ENCODE measurements around the gene ARHGAP42.
"Not testable (repeated sequence)": the region's sequence is repeated elsewhere in the genome, so short reads cannot be mapped to it uniquely, and the experiment has no call there.

The ARHGAP42 gene

DNA sequence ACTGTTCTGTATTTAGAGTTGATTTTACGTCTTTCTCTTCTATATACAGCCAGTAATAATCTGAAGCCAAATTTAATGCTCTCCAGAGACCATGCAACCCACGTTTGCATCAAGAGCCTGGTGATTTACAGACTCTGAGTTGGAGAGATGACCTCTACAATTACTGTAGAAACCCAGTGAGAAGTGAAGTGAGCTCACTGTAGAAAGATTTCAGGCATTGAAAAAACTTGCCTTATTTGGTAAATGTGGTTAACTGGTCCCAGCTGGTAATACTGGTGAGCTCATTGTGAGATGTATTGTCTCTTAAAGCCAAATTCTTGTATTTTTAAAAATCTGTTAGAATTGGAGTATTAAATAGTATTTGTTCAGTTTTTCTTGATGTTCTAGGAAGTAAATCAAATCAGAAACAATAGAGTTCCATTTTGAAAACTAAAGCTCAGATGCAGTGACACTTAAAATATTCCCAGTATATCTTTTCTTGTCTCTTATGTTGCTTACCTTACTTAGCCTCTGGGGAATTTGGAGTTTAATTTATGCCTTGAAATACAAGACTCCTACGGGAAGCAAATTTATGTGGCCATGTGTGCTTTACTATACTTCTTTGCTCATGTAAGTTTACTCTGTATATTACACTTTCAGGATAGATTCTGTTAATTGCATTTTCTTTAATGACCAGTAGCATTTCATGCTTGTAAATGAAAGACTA, 189.9 kb downstream of the ARHGAP42 start:
- DNase-seq, result peak; percentile 98

DNA sequence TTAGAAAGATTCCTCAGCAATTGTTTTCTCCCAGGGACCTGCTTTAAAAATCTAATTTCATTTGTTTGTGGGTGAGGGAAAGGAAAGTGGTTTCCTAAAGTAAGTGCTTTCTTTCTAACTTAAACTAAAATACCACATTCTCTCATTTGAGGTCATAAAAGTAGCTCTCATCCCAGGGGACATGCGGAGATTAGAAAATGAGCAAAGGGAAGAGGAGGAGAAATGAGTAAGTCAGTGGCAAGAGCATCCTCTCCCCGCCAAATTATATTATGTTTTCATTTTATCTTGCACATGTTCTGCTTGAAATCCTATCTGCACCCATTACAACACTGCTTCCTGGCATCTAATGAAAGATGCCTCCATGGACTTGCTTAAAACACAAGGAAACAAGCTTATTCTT, 191.4 kb downstream of the ARHGAP42 start:
- peak; percentile 93 for DNase-seq

DNA sequence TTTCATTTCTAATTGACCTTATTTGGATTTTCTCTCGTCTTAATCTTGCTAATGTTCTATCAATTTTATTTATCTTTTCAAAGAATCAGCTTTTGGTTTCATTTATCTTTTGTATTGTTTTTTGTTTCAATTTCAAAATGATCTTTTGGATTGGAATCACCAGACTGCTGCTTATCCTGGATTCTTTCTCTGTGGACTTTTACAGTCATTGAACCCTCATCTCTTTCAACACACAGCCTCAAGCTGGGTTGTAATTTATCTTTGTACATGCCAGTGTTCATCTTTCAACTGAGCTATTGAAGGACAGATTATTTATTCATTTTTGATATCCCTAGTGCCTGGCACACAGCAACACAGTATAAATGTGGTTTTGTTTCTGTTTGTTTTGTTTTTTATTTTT, 195.9 kb downstream of the ARHGAP42 start:
- no peak for DNase-seq

DNA sequence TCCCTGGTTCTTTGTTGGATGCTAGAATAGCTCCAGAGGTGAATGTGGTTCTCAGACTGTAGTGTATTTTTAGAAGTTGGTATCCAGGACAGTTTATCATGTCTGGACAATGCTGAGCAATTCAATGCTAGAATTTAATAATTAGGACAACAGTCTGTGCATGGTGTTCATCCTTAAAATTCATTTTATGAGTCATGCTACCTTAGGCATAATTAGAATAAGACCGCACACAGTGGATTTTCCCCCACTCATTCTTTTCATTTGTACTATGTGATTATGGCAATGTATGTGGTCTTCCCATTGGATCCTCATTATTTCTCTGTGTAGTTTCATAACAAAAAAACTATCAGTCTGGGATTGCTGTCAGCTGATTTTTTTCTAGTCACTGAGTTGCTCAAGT, 196.7 kb downstream of the ARHGAP42 start:
- peak; percentile 79 for DNase-seq

DNA sequence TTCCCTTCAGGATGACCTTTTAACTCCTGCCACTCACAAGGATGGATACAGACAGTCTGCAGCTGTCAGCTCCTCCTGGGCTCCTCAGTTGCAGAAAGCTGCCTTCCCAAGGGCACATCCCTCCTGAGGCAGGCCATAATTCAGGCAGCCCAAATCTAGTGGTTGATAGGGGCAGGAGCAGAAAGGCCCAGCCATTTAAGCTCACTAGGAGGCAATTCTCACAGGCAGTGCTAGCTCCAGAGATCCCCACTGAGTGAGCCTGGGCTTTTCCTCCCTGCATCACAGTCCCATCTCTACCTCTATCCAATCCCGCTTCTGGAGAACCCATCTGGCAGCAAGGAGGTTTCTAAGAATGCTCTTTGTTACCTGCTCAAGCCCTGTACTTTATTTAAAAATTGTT, 200.6 kb downstream of the ARHGAP42 start:
- DNase-seq, result no peak

DNA sequence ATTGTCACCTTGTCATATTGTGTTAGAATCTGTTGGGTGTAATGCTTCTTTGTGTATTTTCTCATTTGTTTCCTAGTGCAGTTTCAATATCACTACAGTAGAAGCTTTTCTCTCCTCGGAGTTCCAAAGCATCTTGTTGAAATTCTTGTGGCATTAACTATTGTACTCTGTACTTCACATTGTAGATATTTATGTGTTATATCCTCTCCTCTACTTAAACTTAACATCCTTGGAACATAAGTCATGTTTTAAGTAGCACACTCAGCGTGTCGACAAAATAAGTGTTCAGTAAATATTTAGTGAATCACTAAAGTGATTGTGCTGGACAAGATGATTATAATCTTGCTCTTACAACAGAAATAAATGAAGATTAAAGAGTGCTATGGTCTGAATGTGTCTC, 201.7 kb downstream of the ARHGAP42 start:
- DNase-seq, result peak; percentile 71

DNA sequence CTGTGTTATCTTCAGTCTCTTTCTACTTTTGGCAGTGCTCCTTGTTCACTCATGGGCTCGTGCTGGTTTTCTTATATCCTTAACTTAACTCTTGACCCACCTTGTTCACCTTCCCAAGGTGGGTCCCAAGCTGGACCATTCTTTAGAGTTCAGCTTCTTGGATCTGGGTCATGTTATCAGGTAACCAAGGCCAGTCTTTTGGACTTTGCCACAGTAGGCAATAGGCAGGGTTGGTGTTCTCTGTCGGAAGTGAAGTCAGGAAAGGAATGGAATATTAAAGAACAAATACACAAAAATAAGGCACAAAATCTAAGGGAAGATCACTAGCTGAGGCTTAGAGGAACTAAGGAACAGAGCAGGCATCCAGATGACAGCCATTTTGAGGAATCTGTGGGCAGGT, 202.7 kb downstream of the ARHGAP42 start:
- DNase-seq, result no peak

DNA sequence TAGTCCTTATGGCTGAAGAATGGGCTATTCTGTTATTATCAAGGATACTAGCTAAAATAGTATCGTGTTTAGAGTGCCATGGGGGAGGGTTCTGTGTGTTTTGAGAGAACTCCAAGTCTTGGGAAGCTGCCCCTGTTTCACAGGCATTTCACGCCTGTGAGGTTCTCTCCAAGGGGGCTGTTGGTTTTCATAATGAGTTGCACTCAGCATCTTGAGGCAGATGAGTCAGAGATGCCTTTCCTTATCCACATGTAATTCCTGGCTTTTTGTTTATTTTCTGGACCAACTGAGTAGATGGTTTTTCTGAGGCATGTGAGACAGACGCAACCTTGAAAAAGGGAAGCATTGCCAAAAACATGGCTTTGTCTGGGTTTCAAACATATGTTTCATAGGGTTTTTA, 203.7 kb downstream of the ARHGAP42 start:
- DNase-seq, result peak; percentile 98

DNA sequence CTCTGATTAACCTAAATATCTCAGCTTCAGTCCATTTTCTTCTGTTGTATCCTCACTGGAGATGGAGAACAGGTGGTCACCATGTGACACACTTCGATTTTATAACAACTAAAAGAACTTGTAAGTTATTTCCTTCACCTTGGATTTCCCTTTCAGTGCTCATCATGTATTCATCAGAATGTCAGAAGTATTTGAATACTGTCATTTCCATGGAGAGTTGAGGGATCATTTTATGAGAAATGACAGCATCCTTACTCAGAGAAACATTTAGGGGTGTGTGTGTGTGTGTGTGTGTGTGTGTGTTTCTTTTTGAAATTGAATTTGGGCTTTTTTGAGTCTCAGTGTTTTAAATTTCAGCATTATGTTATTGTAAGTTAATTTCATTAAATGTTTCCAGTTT, 205.8 kb downstream of the ARHGAP42 start:
- DNase-seq, result peak; percentile 30

DNA sequence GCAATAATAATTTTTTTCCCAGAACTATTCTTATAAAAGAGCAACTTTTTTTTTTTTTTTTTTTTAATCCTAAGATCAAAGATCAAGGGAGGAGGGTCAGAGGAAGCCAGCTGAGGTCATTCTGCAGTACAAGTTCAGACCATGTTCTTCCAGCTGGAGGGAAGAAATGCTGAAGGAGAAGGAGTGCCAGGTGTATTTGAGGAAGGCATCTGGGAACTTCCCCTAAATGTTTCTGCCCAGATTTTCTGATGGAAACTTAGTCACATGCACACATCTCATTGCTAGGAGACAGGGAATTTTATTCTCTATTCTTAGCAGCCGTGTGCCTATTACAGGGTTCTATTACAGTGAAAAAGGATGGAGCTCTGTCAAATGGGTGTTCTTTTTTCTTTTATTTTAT, 208.4 kb downstream of the ARHGAP42 start:
- DNase-seq, result no peak

DNA sequence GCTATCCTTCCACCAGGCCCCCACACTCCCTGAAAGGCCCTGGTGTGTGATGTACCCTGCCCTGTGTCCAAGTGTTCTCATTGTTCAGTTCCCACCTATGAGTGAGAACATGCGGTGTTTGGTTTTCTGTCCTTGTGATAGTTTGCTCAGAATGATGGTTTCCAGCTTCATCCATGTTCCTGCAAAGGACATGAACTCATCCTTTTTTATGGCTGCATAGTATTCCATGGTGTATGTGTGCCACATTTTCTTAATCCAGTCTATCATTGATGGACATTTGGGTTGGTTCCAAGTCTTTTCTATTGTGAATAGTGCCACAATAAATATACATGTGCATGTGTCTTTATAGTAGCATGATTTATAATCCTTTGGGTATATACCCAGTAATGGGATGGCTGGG, 208.9 kb downstream of the ARHGAP42 start:
- DNase-seq, result not testable (repeated sequence)

DNA sequence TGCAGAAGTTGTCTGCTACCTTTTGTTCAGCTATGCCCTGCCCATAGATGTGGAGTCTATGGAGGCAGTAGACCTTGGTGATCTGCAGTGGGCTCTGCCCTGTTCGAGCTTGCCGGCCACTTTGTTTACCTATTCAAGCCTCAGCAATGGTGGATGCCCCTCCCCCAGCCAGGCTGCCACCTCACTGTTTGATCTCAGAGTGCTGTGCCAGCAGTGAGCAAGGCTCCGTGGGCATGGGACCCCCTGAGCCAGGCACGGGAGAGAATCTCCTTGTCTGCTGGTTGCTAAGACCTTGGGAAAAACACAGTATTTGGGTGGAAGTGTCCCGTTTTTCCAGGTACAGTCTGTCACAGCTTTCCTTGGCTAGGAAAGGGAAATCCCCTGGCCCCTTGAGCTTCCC, 214.4 kb downstream of the ARHGAP42 start:
- DNase-seq, result not testable (repeated sequence)

DNA sequence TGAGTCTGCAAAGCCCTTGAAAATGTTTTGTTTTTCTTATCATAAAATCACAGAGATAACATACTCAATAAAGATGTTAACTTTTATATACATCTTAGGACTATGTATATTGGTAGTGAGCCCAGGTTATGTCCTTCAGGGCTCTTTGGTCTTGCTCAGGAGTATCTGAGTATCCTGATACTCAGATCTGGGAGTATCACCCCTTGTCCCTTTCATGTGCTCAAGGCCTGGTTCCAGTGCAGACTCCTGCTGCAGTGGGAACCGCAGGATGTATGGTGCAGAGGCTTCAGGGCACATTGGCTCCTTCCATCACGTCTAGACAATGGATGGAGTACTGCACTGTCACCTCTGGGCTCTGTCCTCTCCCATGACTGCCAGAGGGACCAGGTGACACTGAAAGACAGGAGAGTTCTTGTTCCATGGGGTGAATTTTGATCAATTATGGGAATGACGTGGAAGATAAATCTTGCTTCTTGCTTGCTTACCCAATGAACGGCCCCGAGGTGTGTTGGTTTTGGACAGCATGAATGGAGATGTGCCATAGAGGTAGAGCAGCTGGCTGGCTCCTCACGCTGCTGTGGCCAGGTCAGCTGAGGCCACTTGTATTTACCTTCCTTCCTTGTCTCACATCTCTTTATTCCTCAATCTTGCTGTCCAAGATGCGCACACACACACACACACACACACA, 215.5 kb downstream of the ARHGAP42 start:
- DNase-seq, result no peak

DNA sequence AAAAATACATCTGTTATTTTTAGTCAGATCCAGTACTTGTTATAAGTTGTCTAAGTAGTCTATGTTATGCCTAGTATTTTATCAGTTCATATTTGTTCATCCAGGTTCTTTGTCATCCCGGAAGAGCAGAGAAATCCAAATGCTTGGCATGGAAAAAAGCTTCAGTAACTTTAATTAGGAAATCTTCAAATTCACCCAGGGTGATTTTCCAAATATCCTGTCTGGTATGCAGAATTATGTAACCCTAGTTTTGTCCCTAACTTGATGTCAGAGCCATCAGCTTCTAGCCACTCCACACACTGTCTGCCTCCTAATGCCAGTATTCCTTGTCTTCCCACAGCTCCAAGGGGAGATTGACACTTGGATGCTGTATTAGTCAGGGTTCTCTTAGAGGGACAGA, 216.2 kb downstream of the ARHGAP42 start:
- no peak for DNase-seq

DNA sequence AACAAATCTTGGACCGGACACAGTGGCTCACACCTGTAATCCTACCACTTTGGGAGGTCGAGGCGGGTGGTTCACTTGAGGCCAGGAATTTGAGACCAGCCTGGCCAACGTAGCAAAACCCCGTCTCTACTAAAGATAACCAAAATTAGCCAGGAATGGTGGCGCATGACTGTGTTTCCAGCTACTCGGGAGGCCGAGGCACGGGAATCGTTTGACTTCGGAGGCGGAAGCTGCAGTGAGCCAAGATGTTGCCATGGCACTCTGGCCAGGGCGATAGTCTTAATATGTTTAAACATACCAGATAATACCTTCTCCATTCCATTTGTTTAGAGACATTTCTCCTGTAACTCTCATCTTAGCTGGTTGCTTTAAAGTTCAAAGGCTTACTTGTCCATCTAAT, 218.6 kb downstream of the ARHGAP42 start:
- DNase-seq, result no peak

DNA sequence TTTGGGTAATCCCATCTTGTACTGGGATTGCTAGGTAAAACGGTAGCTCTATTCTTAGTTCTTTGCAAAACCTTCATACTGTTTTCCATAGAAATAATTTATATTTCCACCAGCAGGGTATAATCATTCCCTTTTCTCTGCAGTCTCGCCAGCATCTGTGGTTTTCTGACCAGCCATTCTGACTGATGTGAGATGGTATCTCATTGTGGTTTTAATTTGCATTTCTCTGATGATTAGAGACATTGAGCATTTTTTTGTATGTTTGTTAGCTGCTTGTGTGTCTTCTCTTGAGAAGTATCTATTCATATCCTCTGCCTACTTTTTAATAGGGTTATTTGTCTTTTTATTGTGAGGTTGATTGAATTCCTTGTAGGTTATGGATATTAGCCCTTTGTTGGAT, 221.7 kb downstream of the ARHGAP42 start:
- peak; percentile 85 for DNase-seq

DNA sequence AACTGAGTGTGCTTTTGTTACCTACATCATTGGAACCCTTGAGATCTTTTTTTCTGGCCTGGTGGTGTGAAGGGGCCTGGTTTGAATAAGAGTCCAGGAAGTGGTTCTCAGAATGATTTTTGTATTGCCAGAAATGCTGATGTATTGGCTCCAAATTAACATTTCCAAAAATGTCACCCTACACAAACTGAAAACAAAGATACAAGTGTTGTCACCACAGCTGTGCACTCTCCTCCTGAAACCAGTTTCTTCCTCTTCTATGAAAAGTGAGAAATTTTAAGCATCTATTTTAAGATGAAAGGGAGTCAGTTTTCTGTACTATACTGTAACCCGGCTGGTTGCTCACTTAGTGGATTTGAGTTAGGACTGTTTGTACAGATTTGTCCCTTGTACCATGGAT, 223.7 kb downstream of the ARHGAP42 start:
- DNase-seq, result no peak

DNA sequence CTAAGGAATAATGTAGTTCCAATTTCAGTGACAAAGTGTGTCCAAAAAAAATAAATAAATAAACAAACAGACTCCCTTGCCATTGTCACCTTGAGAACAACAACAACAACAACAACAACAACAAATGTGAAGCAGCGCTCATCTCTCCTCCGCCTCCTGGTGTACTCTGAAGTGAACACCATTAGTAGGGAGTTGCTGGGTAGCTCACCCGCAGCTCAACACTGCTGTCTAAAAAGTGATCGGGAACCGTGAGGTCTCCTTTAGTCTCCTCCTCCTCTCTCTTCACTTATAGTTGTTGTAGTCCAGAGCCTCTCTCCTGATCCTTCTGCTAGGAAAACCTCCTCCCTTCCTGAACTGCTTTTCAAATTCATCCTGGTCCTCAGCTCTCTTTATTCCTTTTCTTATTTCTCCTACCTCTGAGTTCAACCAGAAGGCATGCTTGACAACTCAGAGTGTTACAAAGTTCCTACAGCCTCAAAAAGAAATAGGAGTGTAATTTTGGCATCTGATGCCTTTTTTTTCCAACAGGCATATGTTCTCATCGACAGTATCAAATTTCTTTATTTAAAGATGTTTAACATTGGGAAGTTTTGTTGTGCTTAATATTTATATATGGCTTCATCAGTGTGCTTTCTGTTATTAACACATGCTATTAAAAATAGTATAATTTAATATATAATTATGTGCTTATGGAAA, 227.5 kb downstream of the ARHGAP42 start:
- DNase-seq, result no peak

DNA sequence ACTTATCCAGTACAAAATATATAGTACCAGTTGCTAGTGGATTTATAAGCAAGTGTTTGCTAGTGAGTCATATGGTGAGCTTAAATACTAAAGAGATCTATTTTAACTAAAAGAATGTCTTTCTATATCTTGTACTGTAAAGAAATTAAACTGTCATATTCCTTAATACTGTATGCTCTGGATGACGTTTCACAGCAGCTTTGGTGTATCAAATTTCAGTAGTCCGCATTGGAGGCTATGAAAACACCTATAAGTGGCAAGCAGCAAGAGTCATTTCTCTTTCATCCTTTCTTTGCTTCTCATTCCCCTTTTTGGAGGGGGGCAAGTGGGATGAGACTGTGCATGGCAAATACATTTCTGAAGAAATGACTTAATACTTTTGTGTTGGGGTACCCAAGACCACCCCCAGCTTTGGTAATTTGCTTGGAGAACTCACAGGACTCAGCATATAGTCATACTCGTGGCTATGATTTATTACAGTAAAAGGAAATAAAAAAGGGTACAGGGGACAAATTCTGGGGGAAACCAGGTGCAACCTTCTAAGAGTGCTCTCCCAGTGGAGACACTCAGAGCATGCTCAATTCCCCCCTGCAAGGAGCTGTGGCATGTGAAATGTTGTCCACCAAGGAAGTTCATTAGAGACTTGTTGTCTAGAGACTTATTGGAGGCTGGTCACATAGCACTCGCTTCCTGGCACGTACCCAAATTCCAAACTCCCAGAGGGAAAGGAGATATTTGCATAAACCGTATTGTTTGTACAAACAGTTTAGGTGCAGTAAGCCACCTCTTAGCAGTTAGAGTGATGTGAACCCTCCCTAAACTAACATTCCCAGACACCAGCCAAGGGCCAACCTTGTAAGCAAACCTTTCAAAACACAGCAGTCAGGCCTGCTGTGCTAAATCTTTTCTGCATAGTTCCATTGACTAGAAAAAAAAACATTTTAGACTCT, 231.7 kb downstream of the ARHGAP42 start:
- peak; percentile 34 for DNase-seq

DNA sequence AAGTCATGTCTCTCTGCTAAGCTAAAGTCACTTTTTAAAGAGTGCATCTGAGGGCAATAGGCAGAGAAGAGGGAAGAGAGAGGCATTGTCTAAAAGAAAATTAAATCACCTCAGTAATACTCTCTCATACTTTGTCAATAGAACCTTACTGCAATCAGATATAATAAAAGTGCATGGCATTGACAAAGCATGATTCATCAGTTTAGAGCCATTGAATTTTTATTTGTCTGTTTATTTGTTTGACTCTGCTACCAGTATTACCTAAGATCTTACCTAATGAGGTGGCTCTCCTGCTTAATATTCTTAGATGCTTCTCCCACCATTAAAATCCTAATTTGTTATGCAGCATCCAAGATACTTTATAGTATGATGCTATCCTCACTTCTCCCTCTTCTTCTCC, 233.5 kb downstream of the ARHGAP42 start:
- no peak for DNase-seq

DNA sequence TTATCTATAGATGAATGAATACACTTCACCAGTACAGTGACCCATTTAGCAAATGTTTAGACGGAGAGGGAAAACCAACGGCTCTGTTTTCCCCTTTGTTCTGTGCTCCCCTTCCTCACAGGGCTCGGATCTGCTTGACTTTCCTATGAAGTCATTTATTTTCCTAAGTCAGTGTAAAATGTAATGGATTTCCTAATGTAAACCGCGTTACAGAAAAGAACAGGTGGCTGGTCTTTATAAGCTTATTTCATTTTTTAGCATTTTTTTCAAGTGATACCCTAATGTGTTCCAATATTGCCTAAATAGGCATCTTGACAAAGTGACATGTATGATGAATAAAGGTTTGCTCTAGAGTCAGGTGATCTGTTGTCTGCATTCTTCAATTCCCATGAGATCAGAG, 235.0 kb downstream of the ARHGAP42 start:
- no peak for DNase-seq

DNA sequence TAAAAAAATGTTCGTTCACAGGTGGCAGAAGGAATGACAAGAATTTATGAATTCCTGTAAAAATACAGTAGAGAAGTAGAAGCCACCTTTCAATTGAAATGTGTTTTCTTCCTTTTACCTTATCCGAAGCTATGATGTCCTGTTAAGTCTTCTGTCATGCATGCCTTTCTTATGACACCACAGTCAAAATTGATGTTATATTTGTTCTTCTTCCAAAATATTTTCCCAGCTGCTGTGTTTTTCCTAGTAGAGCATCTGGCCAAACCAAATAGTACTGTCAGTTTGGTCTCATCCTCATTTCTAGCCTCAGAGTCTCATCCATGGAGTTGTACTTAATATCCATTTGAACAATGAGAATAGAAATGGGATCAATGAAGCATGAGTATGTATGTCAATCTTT, 236.5 kb downstream of the ARHGAP42 start:
- DNase-seq, result peak; percentile 59

DNA sequence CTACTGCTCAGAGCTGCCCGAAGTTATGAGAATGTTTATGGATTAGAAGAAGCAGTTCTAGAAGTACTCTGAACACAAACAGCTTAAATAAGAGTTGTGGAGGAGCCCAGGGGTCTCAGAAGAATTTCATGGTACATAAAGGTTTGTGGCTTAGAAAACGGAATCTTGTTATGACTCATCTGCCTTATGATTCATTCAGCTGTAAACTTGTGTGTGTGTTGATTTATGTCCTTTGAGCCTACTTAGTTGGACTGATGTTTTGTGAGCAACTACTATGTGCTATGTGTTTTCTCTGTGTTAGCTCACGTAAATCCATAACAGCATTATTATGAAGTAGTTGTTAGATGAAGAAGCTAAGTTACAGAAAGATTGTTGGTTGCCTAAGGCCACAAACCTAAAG, 238.8 kb downstream of the ARHGAP42 start:
- DNase-seq, result peak; percentile 86
